Measurements from ENCODE around the gene PLXNA2. TPM values are rescaled to one million over a fixed set of nuclear protein-coding genes. Genes with fewer than 3 reads are reported as not detected.
A peak's percentile ranks its signal among the peaks of the same experiment; 100 is the strongest.

Gene PLXNA2
- polyA plus RNA-seq, 1 of the 3 experiments (the other 2 are of a cell fraction), result 8.5 TPM

- H3K4me1 ChIP-seq (ENCODE audit: control insufficient read depth in 1 of 2, insufficient read depth in 2 of 2, low read depth in 1 of 2, low read length in 1 of 2), result peaks cover 11 to 28% of the 10 kb centered on the region in 2 experiments; a peak in 3 of 4 replicates
These were observed 151.1 kb downstream of the PLXNA2 start for GRCh38 chr1:208093046-208093445.

GRCh38 chr1:208090388-208091301 is 153.5 kb downstream of the PLXNA2 start:
- peak; percentile 60 for DNase-seq
- no peaks in the 10 kb centered on the region for H3K9me2 ChIP-seq
- ChIA-PET POLR2A (no interaction called here), CTCF (interaction anchor here (0.9 to 10.9 kb wide), 10 partner anchors 8 to 177 kb away, joined by 3 to 275 read pairs (median 8); partner anchors contain the start of gene PLXNA2)
- no peak overlapping the region for H2AFZ ChIP-seq (ENCODE audit: low read depth)
- no peak overlapping the region for H3K9ac ChIP-seq
- peaks cover 4% of the 10 kb centered on the region for H3F3A ChIP-seq (replicated peaks; ENCODE audit: insufficient read depth)
- no peaks in the 10 kb centered on the region for H4K20me1 ChIP-seq (ENCODE audit: insufficient read depth)
- no peaks in the 10 kb centered on the region for H3K27me3 ChIP-seq (ENCODE audit: insufficient read depth)
- no peaks in the 10 kb centered on the region for H3K9me3 ChIP-seq
- WGBS (ENCODE audit: low lambda C conversion rate), result 73% methylated on average over 9 of the region's 9 CpGs
- H3K4me3 ChIP-seq (ENCODE audit: low read depth in 2 of 2, low read length in 1 of 2), result no peak overlapping the region
- TF ChIP-seq, protein P1, sequence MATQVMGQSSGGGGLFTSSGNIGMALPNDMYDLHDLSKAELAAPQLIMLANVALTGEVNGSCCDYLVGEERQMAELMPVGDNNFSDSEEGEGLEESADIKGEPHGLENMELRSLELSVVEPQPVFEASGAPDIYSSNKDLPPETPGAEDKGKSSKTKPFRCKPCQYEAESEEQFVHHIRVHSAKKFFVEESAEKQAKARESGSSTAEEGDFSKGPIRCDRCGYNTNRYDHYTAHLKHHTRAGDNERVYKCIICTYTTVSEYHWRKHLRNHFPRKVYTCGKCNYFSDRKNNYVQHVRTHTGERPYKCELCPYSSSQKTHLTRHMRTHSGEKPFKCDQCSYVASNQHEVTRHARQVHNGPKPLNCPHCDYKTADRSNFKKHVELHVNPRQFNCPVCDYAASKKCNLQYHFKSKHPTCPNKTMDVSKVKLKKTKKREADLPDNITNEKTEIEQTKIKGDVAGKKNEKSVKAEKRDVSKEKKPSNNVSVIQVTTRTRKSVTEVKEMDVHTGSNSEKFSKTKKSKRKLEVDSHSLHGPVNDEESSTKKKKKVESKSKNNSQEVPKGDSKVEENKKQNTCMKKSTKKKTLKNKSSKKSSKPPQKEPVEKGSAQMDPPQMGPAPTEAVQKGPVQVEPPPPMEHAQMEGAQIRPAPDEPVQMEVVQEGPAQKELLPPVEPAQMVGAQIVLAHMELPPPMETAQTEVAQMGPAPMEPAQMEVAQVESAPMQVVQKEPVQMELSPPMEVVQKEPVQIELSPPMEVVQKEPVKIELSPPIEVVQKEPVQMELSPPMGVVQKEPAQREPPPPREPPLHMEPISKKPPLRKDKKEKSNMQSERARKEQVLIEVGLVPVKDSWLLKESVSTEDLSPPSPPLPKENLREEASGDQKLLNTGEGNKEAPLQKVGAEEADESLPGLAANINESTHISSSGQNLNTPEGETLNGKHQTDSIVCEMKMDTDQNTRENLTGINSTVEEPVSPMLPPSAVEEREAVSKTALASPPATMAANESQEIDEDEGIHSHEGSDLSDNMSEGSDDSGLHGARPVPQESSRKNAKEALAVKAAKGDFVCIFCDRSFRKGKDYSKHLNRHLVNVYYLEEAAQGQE (IDR thresholded peaks at IDR 0.05; ENCODE audit: low read depth, low read length), result no peak
- TF ChIP-seq EP300 (IDR thresholded peaks at IDR 0.05; ENCODE audit: borderline replicate concordance in 1 of 2, low read depth in 1 of 2, low read length in 1 of 2) (peak in 1 of 2 experiments; percentile 32; a peak in 1 of 4 replicates), RAD21 (IDR thresholded peaks at IDR 0.05; ENCODE audit: low read length) (peak; percentile 2; the same call in 1 of the 2 replicates), TCF12 (IDR thresholded peaks at IDR 0.05) (peak; percentile 22; the same call in 1 of the 2 replicates), RCOR1 (IDR thresholded peaks at IDR 0.05; ENCODE audit: low read length) (peak; percentile 86), GATA2 (CRISPR knock-in tag; IDR thresholded peaks at IDR 0.05) (peak; percentile 52)
- TF ChIP-seq, protein P2, sequence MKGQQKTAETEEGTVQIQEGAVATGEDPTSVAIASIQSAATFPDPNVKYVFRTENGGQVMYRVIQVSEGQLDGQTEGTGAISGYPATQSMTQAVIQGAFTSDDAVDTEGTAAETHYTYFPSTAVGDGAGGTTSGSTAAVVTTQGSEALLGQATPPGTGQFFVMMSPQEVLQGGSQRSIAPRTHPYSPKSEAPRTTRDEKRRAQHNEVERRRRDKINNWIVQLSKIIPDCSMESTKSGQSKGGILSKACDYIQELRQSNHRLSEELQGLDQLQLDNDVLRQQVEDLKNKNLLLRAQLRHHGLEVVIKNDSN (IDR thresholded peaks at IDR 0.05; ENCODE audit: borderline replicate concordance, low read depth), result no peak
- peaks cover 41 to 69% of the 10 kb centered on the region in 2 experiments for H3K36me3 ChIP-seq (replicated peaks in 1 of 2; ENCODE audit: control insufficient read depth in 1 of 2, insufficient read depth in 2 of 2, low read length in 1 of 2)
- no peaks in the 10 kb centered on the region for H3K79me2 ChIP-seq (ENCODE audit: insufficient read depth)
- peak overlapping the region; percentile 2 to 71; a peak in 2 of 4 replicates for H3K27ac ChIP-seq (ENCODE audit: low read depth in 2 of 2, low read length in 1 of 2)
- H3K4me1 ChIP-seq (ENCODE audit: control insufficient read depth in 1 of 2, insufficient read depth in 2 of 2, low read depth in 1 of 2, low read length in 1 of 2), result peaks cover 26 to 40% of the 10 kb centered on the region in 2 experiments
- H3K4me2 ChIP-seq, result no peak overlapping the region

More at GRCh38 chr1:208093046-208093445, 151.1 kb downstream of the PLXNA2 start:
- no peak overlapping the region for H3K27ac ChIP-seq (ENCODE audit: low read depth in 2 of 2, low read length in 1 of 2)
- no peak overlapping the region for H3K4me3 ChIP-seq (ENCODE audit: low read depth in 2 of 2, low read length in 1 of 2)
- no peaks in the 10 kb centered on the region for H3K9me2 ChIP-seq
- H3K9me3 ChIP-seq, result no peaks in the 10 kb centered on the region
- no peak overlapping the region for H3K9ac ChIP-seq
- no peak for DNase-seq
- POLR2A ChIA-PET, result no interaction called here
- no peaks in the 10 kb centered on the region for H3K27me3 ChIP-seq (ENCODE audit: insufficient read depth)
- CTCF ChIA-PET, result interaction anchor here (0.7 to 10.9 kb wide), 32 partner anchors 9 to 1115 kb away, joined by 3 to 275 read pairs (median 6); partner anchors contain the start of gene PLXNA2
- 90% methylated on average over 3 of the region's 3 CpGs for WGBS (ENCODE audit: low lambda C conversion rate)
- no peak overlapping the region for H3K4me2 ChIP-seq
- H4K20me1 ChIP-seq (ENCODE audit: insufficient read depth), result no peaks in the 10 kb centered on the region
- TF ChIP-seq GABPA (IDR thresholded peaks at IDR 0.05; ENCODE audit: low read depth), result no peak
- TF ChIP-seq FOSL2 (IDR thresholded peaks at IDR 0.05; ENCODE audit: borderline replicate concordance, low read depth), result no peak
- TF ChIP-seq MXI1 (IDR thresholded peaks at IDR 0.05; ENCODE audit: low read depth, low read length), result no peak
- no peak for TF ChIP-seq POLR2AphosphoS5 (IDR thresholded peaks at IDR 0.05; ENCODE audit: low read depth, low read length)
- no peak for TF ChIP-seq EP300 (IDR thresholded peaks at IDR 0.05; ENCODE audit: borderline replicate concordance in 1 of 2, low read depth in 1 of 2, low read length in 1 of 2)
- H3K36me3 ChIP-seq (replicated peaks in 1 of 2; ENCODE audit: control insufficient read depth in 1 of 2, insufficient read depth in 2 of 2, low read length in 1 of 2), result peaks cover 50 to 74% of the 10 kb centered on the region in 2 experiments
- H2AFZ ChIP-seq (ENCODE audit: low read depth), result no peak overlapping the region
- peaks cover 4% of the 10 kb centered on the region for H3F3A ChIP-seq (replicated peaks; ENCODE audit: insufficient read depth)
- no peaks in the 10 kb centered on the region for H3K79me2 ChIP-seq (ENCODE audit: insufficient read depth)

All from SK-N-SH (cell line).